GM12878 (cell line): ENCODE data around the gene AGTPBP1. TPM values are rescaled to one million over a fixed set of nuclear protein-coding genes. Genes with fewer than 3 reads are reported as not detected.

Experiments used
- ATAC-seq: fragments of 200-7000 bp; cut with Tn5 transposase; 3 replicates; pipeline ENCODE4 v1.9.1; 2020; ENCODE audit warnings: mild to moderate bottlenecking, moderate library complexity
- BruUV-seq: library from RNA; stranded (reverse); fragments of 400-500 nt; replicated peaks from 2 replicates; lab custom pipeline; 2021; lab: Mats Ljungman, UMichigan
- CTCF ChIA-PET: fragments of 300-600 bp; sonication (Branson Sonifier 250); formaldehyde crosslinking; extraction: SDS; loops from one replicate; lab custom pipeline; 2021; ENCODE audit warnings: inconsistent platforms; lab: Yijun Ruan, JAX
- POLR2A ChIA-PET: fragments of 350-600 bp; formaldehyde crosslinking; extraction: SDS; loops from one replicate; lab custom pipeline; 2021; ENCODE audit warnings: inconsistent platforms; lab: Charles Lee
- RAD21 ChIA-PET: fragments of 300-600 bp; sonication (Branson Sonifier 250); formaldehyde crosslinking; loops from one replicate; lab custom pipeline; 2023; ENCODE audit warnings: antibody characterized with exemption; ENCODE audit not compliant: unreplicated experiment; lab: Charles Lee
- SMC1A ChIA-PET: fragments of 300-600 bp; sonication (Branson Sonifier 250); formaldehyde crosslinking; loops from one replicate; lab custom pipeline; 2023; ENCODE audit not compliant: unreplicated experiment, uncharacterized antibody; lab: Charles Lee
- DNase-seq: peaks from one replicate; pipeline ENCODE4 v3.0.0-alpha.2; 2011; ENCODE audit warnings: low read depth, low spot score
- FAIRE-seq: peaks from 3 replicates; lab custom pipeline; 2011; peaks lifted over from hg19 to GRCh38; lab: Jason Lieb, UNC
- H2AFZ ChIP-seq: 2 replicates; pipeline ENCODE4 v1.6.0; 2011; ENCODE audit warnings: low read depth, low read length, control low read depth; ENCODE audit not compliant: control insufficient read depth
- H3K27ac ChIP-seq: 2 replicates; pipeline ENCODE4 v1.5.1; 2011; ENCODE audit warnings: control low read depth; ENCODE audit not compliant: control insufficient read depth, insufficient read depth
- H3K27me3 ChIP-seq, 2 experiments: replicated peaks in 1 of 2; 2 replicates each; pipeline versions ENCODE4 v1.6.0 to v1.6.1; 2011; ENCODE audit warnings: low read length in 1 of 2; ENCODE audit not compliant: control insufficient read depth in 2 of 2, insufficient read depth in 2 of 2
- H3K36me3 ChIP-seq, 2 experiments: 2 replicates each; pipeline ENCODE4 v1.5.1; 2011; ENCODE audit warnings: low read length in 1 of 2; ENCODE audit not compliant: control insufficient read depth in 2 of 2, insufficient read depth in 2 of 2
- H3K4me1 ChIP-seq: 2 replicates; pipeline ENCODE4 v1.6.1; 2011; ENCODE audit warnings: mild to moderate bottlenecking, low read length, moderate library complexity, mixed read lengths; ENCODE audit not compliant: control insufficient read depth, insufficient read depth
- H3K4me2 ChIP-seq: 2 replicates; pipeline ENCODE4 v1.6.0; 2011; ENCODE audit warnings: control low read depth; ENCODE audit not compliant: control insufficient read depth, insufficient read depth
- H3K4me3 ChIP-seq: fragments of 200-600 bp; sonication (generic); 2 replicates; pipeline ENCODE4 v1.5.1; 2016
- H3K79me2 ChIP-seq: 2 replicates; pipeline ENCODE4 v1.6.0; 2011; ENCODE audit warnings: low read length; ENCODE audit not compliant: control insufficient read depth, insufficient read depth
- H3K9ac ChIP-seq: 2 replicates; pipeline ENCODE4 v1.8.0; 2011; ENCODE audit warnings: low read length, control low read depth, mixed read lengths; ENCODE audit not compliant: control insufficient read depth, insufficient read depth
- H3K9me3 ChIP-seq: replicated peaks from 3 replicates; pipeline ENCODE4 v1.5.1; 2011; ENCODE audit warnings: mild to moderate bottlenecking, low read length; ENCODE audit not compliant: control insufficient read depth, insufficient read depth
- H4K20me1 ChIP-seq: 2 replicates; pipeline ENCODE4 v1.6.0; 2011; ENCODE audit not compliant: control insufficient read depth, insufficient read depth
- ATF7 ChIP-seq: fragments of 450-650 bp; IDR thresholded peaks from 2 replicates; pipeline ENCODE4 v1.6.1; 2016; ENCODE audit warnings: low read depth, mild to moderate bottlenecking
- BCL11A ChIP-seq: IDR thresholded peaks from 2 replicates; pipeline ENCODE4 v1.6.1; 2011; ENCODE audit warnings: low read depth, low read length
- CEBPB ChIP-seq, 2 experiments: fragments of 150-350 bp in 1 of 2; IDR thresholded peaks; 2 replicates each; pipeline ENCODE4 v1.6.1; 2012 to 2014; ENCODE audit warnings: low read depth in 2 of 2, low read length in 2 of 2, borderline replicate concordance in 1 of 2, inconsistent platforms in 1 of 2
- DPF2 ChIP-seq: fragments of 450-650 bp; IDR thresholded peaks from 2 replicates; pipeline ENCODE4 v1.6.1; 2017; ENCODE audit warnings: mild to moderate bottlenecking
- HDAC6 ChIP-seq: fragments of 200-600 bp; sonication (generic); IDR thresholded peaks from one replicate; pipeline ENCODE4 v1.8.0; 2017; ENCODE audit warnings: antibody characterized with exemption; ENCODE audit not compliant: unreplicated experiment
- MYC ChIP-seq: IDR thresholded peaks from 2 replicates; pipeline ENCODE4 v1.6.1; 2011; ENCODE audit warnings: mild to moderate bottlenecking, low read length, moderate library complexity, inconsistent platforms; ENCODE audit not compliant: insufficient read depth, insufficient replicate concordance, insufficient read length, severe bottlenecking
- RAD51 ChIP-seq: fragments of 450-650 bp; IDR thresholded peaks from 2 replicates; pipeline ENCODE4 v1.6.1; 2016; ENCODE audit warnings: moderate library complexity, mild to moderate bottlenecking, inconsistent platforms
- SMAD1 ChIP-seq: fragments of 450-650 bp; IDR thresholded peaks from 2 replicates; pipeline ENCODE4 v1.6.1; 2018; ENCODE audit warnings: mild to moderate bottlenecking, low read depth; ENCODE audit not compliant: partially characterized antibody
- SUZ12 ChIP-seq: fragments of 200-600 bp; sonication (generic); IDR thresholded peaks from one replicate; pipeline ENCODE4 v1.6.1; 2018; ENCODE audit warnings: antibody characterized with exemption, mild to moderate bottlenecking; ENCODE audit not compliant: unreplicated experiment
- TARDBP ChIP-seq: IDR thresholded peaks from 2 replicates; pipeline ENCODE4 v1.6.1; 2016; ENCODE audit warnings: borderline replicate concordance
- WGBS: methylation state at CpG from one replicate; pipeline ENCODE4 v1.1.6; 2016; ENCODE audit warnings: low lambda C conversion rate; ENCODE audit not compliant: insufficient replicate concordance, insufficient coverage; ENCODE audit errors: missing lambda C conversion rate; 5-methylcytosine and 5-hydroxymethylcytosine counted together
- in situ Hi-C: fragments of 300-500 bp; cut with MboI; formaldehyde crosslinking; loops from 9 replicates; pipeline ENCODE4 v1.14.3; 2018; ENCODE audit warnings: mixed read lengths
- intact Hi-C: fragments of 100-400 bp; cut with micrococcal nuclease; formaldehyde crosslinking; loops from one replicate; pipeline ENCODE4 v1.14.2; 2022; ENCODE audit not compliant: unreplicated experiment
- polyA plus RNA-seq, 11 experiments: library from polyadenylated mRNA; depleted of rRNA in 4 of 11; unstranded in 6 of 11; stranded (reverse) in 5 of 11; fragments of >200 nt; fragmentation: Nextera tagmentation in 4 of 11; fragmentation: Illumina TruSeq in 1 of 11; extraction: Ambion mirVana in 4 of 11; extraction: Trizol in 1 of 11; gene quantifications; 1 replicate in 1 of 11; 2 replicates in 10 of 11; pipeline versions ENCODE4 v1.2.1 to v1.2.3, GENCODE V29; 2011 to 2016; ENCODE audit warnings: inconsistent platforms in 2 of 11, missing spikeins in 2 of 11, low read depth in 1 of 11
- total RNA-seq, 4 experiments: library from RNA; depleted of rRNA in 3 of 4; stranded (reverse); fragments of >200 nt in 3 of 4; fragmentation: Illumina TruSeq in 1 of 4; extraction: Trizol in 1 of 4; gene quantifications; 2 replicates each; pipeline versions ENCODE4 v1.2.1 to v1.2.3, GENCODE V29; 2013 to 2021
- TF ChIP-seq, protein P1 (sequence below): fragments of 450-650 bp; IDR thresholded peaks from 2 replicates; pipeline ENCODE4 v1.6.1; 2017; ENCODE audit warnings: mild to moderate bottlenecking, moderate library complexity
- TF ChIP-seq, protein P2 (sequence below): IDR thresholded peaks from 2 replicates; pipeline ENCODE4 v1.6.1; 2011; ENCODE audit warnings: low read depth, mild to moderate bottlenecking, low read length, moderate library complexity, borderline replicate concordance; ENCODE audit errors: extremely low read depth

AGTPBP1 gene
- total and polyA plus RNA-seq, 10 of the 15 experiments (the other 5 are each of a cell fraction or from before 2014, with no cell fraction given): 6.1 to 35.2 (median 20.0) TPM

DNA sequence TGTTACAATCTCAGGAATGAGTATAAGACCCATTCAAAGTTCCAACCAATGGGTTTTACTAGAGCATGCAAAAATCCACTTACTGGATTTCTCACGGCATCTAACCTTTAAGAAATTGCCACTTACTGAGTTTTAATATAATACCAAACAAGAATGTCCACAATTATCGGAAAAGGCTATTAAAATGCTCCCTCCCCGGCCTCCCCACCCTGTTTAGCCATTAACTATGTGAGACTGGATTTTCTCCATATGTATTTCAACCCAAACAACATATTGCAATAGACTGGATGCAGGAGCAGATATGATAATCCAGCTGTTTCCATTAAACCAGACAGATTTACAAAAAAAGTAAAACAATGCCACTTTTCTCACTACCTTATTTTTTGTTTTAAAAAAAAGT, 4.1 kb downstream of the AGTPBP1 start:
- Histone ChIP-seq H3K9ac (no peak overlapping the region), H3K27ac (no peak overlapping the region), H3K4me2 (no peak overlapping the region)
- in situ Hi-C loops: no loop called here
- SMC1A ChIA-PET: interaction anchor here (0.9 to 2.9 kb wide), 5 partner anchors 9 to 39 kb away, joined by 3 to 8 read pairs (median 4); no protein-coding TSS in a partner anchor
- ATAC-seq: no peak
- no peak for TF ChIP-seq MYC
- TF ChIP-seq CEBPB (IDR thresholded peaks at IDR 0.05; ENCODE audit: borderline replicate concordance in 1 of 2, low read depth in 2 of 2, low read length in 2 of 2): no peak
- TF ChIP-seq HDAC6: no peak
- no peak for TF ChIP-seq BCL11A
- no peak for TF ChIP-seq SMAD1
- TF ChIP-seq, all 136 proteins: peak for 0
- Histone ChIP-seq H3K27me3 (no peaks in the 10 kb centered on the region), H3K36me3 (no peaks in the 10 kb centered on the region), H4K20me1 (no peaks in the 10 kb centered on the region), H3K4me3 (no peak overlapping the region), H3K79me2 (peaks cover 49% of the 10 kb centered on the region), H2AFZ (no peak overlapping the region), H3K4me1 (no peaks in the 10 kb centered on the region), H3K9me3 (peaks cover 2% of the 10 kb centered on the region; the same call in 2 of the 3 replicates)
- POLR2A ChIA-PET: no interaction called here
- intact Hi-C loops: no loop called here
- BruUV-seq: no TSS peak
- 98% methylated on average over 3 of the region's 3 CpGs for WGBS
- FAIRE-seq (no peak), DNase-seq (no peak)
- RAD21 ChIA-PET: interaction anchor here (0.8 kb wide), 1 partner anchor 39 kb away, joined by 3 read pairs; no protein-coding TSS in a partner anchor
- CTCF ChIA-PET: interaction anchor here (0.9 to 2.2 kb wide), 4 partner anchors 9 to 21 kb away, joined by 3 to 5 read pairs (median 3); no protein-coding TSS in a partner anchor

DNA sequence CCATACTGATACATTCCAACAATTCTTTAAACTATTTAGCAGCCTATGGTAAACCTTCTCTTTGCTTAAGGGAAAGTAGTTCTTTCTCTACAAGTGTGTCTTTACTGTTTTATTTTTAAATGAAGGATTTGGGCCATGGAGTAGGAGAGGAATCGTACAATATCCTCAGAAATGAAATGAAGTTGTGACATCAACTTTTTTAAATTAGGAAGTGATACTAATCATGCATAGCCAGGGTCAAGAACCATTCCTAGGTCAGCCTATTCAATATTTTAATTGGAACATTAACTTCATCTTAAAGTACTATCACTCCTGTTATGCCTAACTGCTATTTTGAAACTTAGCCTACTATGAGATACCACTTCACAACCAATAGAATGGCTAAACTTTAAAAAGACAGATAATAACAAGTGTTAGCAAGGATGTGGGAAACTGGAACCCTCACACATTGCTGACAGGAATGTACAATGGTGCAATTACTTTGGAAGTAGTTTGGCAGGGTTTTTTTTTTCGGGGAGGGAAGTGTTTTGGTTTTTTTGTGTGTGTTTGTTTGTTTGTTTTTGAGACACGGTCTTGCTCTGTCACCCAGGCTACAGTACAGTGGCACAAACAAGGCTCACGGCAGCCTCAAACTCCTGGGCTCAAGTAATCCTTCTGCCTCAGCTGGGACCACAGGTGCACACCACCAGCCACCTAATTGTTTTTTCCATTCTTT, 10.7 kb downstream of the AGTPBP1 start:
- Histone ChIP-seq H3K36me3 (no peaks in the 10 kb centered on the region), H3K9ac (no peak overlapping the region), H3K9me3 (peaks cover 2% of the 10 kb centered on the region), H4K20me1 (no peaks in the 10 kb centered on the region), H3K27me3 (no peaks in the 10 kb centered on the region), H2AFZ (no peak overlapping the region), H3K4me1 (peaks cover 8% of the 10 kb centered on the region), H3K4me2 (no peak overlapping the region), H3K4me3 (no peak overlapping the region), H3K79me2 (peaks cover 35% of the 10 kb centered on the region), H3K27ac (no peak overlapping the region)
- in situ Hi-C loops (no loop called here), intact Hi-C loops (no loop called here)
- ATAC-seq (no peak), DNase-seq (no peak), FAIRE-seq (no peak)
- CTCF ChIA-PET: interaction anchor here (1.3 to 1.6 kb wide), 2 partner anchors 10 to 15 kb away, joined by 4 read pairs; no protein-coding TSS in a partner anchor
- WGBS: 72% methylated on average over 4 of the region's 4 CpGs
- RAD21 ChIA-PET: no interaction called here
- SMC1A ChIA-PET: no interaction called here
- BruUV-seq: no TSS peak
- POLR2A ChIA-PET: no interaction called here
- TF ChIP-seq SUZ12: no peak
- TF ChIP-seq DPF2: no peak
- TF ChIP-seq ATF7: no peak
- TF ChIP-seq, protein P1, sequence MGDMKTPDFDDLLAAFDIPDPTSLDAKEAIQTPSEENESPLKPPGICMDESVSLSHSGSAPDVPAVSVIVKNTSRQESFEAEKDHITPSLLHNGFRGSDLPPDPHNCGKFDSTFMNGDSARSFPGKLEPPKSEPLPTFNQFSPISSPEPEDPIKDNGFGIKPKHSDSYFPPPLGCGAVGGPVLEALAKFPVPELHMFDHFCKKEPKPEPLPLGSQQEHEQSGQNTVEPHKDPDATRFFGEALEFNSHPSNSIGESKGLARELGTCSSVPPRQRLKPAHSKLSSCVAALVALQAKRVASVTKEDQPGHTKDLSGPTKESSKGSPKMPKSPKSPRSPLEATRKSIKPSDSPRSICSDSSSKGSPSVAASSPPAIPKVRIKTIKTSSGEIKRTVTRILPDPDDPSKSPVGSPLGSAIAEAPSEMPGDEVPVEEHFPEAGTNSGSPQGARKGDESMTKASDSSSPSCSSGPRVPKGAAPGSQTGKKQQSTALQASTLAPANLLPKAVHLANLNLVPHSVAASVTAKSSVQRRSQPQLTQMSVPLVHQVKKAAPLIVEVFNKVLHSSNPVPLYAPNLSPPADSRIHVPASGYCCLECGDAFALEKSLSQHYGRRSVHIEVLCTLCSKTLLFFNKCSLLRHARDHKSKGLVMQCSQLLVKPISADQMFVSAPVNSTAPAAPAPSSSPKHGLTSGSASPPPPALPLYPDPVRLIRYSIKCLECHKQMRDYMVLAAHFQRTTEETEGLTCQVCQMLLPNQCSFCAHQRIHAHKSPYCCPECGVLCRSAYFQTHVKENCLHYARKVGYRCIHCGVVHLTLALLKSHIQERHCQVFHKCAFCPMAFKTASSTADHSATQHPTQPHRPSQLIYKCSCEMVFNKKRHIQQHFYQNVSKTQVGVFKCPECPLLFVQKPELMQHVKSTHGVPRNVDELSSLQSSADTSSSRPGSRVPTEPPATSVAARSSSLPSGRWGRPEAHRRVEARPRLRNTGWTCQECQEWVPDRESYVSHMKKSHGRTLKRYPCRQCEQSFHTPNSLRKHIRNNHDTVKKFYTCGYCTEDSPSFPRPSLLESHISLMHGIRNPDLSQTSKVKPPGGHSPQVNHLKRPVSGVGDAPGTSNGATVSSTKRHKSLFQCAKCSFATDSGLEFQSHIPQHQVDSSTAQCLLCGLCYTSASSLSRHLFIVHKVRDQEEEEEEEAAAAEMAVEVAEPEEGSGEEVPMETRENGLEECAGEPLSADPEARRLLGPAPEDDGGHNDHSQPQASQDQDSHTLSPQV: no peak
- TF ChIP-seq TARDBP: no peak
- TF ChIP-seq, protein P2, sequence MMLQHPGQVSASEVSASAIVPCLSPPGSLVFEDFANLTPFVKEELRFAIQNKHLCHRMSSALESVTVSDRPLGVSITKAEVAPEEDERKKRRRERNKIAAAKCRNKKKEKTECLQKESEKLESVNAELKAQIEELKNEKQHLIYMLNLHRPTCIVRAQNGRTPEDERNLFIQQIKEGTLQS: no peak
- no peak for TF ChIP-seq RAD51
